Stimulated activated CD8-positive, alpha-beta memory T cell treated with anti-CD3 and anti-CD28 coated beads, Interleukin-7, amount 100 ng/mL, for 48 hours (primary cell): Measurements from ENCODE around the gene NAGS.
"Not testable (repeated sequence)": the region's sequence is repeated elsewhere in the genome, so short reads cannot be mapped to it uniquely, and the experiment has no call there.

Source experiments
- DNase-seq, 2 donors: peaks; one replicate each; pipeline ENCODE4 v3.0.0-alpha.2; 2020; ENCODE audit warnings: low read depth in 1 of 2; ENCODE audit errors: extremely low read depth in 1 of 2

The NAGS gene

GRCh38 chr17:44004077-44004760 lies at the start of gene NAGS:
Gene NAGS, plus strand, starts transcription at chr17:44004622. Its CDS starts 42 bp downstream, at chr17:44004664.
- DNase-seq = no peak

GRCh38 chr17:43956222-43956621 lies 48.2 kb upstream of the NAGS start:
- no peak for DNase-seq

GRCh38 chr17:43958748-43959352 lies 45.6 kb upstream of the NAGS start:
- DNase-seq = no peak

- not testable (repeated sequence) for DNase-seq
These were observed 43.1 kb upstream of the NAGS start for GRCh38 chr17:43961292-43961691.

- DNase-seq = no peak
These were observed 42.5 kb upstream of the NAGS start for GRCh38 chr17:43961954-43962353.

- no peak for DNase-seq
These were observed 41.9 kb upstream of the NAGS start for GRCh38 chr17:43962479-43962878.

- no peak for DNase-seq
These were observed 38.1 kb upstream of the NAGS start for GRCh38 chr17:43966276-43966675.

GRCh38 chr17:43967251-43967875 lies 37.1 kb upstream of the NAGS start:
- no peak for DNase-seq

GRCh38 chr17:43970366-43970765 lies 34.1 kb upstream of the NAGS start:
- DNase-seq = no peak

- not testable (repeated sequence) for DNase-seq
These were observed 33.0 kb upstream of the NAGS start for GRCh38 chr17:43971436-43971835.

- DNase-seq = not testable (repeated sequence)
These were observed 31.8 kb upstream of the NAGS start for GRCh38 chr17:43972444-43973212.

- no peak for DNase-seq
These were observed 29.8 kb upstream of the NAGS start for GRCh38 chr17:43974382-43975266.

GRCh38 chr17:43975898-43976297 lies 28.5 kb upstream of the NAGS start:
- no peak for DNase-seq

GRCh38 chr17:43976963-43977837 lies 27.2 kb upstream of the NAGS start:
- no peak for DNase-seq

- no peak for DNase-seq
These were observed 26.3 kb upstream of the NAGS start for GRCh38 chr17:43978078-43978477.

- no peak for DNase-seq
These were observed 25.4 kb upstream of the NAGS start for GRCh38 chr17:43979011-43979410.

- DNase-seq = no peak
These were observed 24.8 kb upstream of the NAGS start for GRCh38 chr17:43979671-43980070.

- no peak for DNase-seq
These were observed 22.3 kb upstream of the NAGS start for GRCh38 chr17:43982171-43982570.

- DNase-seq = no peak
These were observed 21.3 kb upstream of the NAGS start for GRCh38 chr17:43983196-43983514.
